NCI-H526 (cell line): Measurements from ENCODE around the gene CHMP2A.

Experiments used
- DNase-seq, 2 experiments: peaks; one replicate each; lab custom pipeline; 2025; lab: John Stamatoyannopoulos, UW

The CHMP2A gene

GRCh38 chr19:58538257-58539168 is 16.4 kb downstream of the CHMP2A start:
- peak; percentile 66 to 89 for DNase-seq

GRCh38 chr19:58536852-58537798 is 17.8 kb downstream of the CHMP2A start:
- no peak for DNase-seq

- no peak for DNase-seq
Observed at GRCh38 chr19:58535857-58536256, 19.0 kb downstream of the CHMP2A start.

GRCh38 chr19:58531034-58531840 is 23.7 kb downstream of the CHMP2A start:
- DNase-seq, result peak; percentile 59 to 70

GRCh38 chr19:58529405-58529804 is 25.5 kb downstream of the CHMP2A start:
- DNase-seq, result no peak

- DNase-seq, result no peak
Observed at GRCh38 chr19:58522709-58523108, 32.2 kb downstream of the CHMP2A start.

- no peak for DNase-seq
Observed at GRCh38 chr19:58521651-58522050, 33.3 kb downstream of the CHMP2A start.

- DNase-seq, result no peak
Observed at GRCh38 chr19:58520257-58520599, 34.7 kb downstream of the CHMP2A start.

GRCh38 chr19:58519355-58520256 is 35.3 kb downstream of the CHMP2A start, which contains the start of gene ZBTB45:
TSS of gene ZBTB45 (minus strand) at chr19:58519810. CDS start at chr19:58517673, 2,137 bp downstream.
- peak; percentile 91 to 97 for DNase-seq

- DNase-seq, result peak; percentile 55 to 88
Observed at GRCh38 chr19:58519087-58519354, 35.9 kb downstream of the CHMP2A start.

GRCh38 chr19:58518256-58519086 is 36.4 kb downstream of the CHMP2A start:
- DNase-seq, result peak in 1 of 2 experiments; percentile 44

GRCh38 chr19:58516964-58517833 is 37.7 kb downstream of the CHMP2A start:
- peak in 1 of 2 experiments; percentile 85 for DNase-seq

GRCh38 chr19:58516246-58516836 is 38.6 kb downstream of the CHMP2A start:
- no peak for DNase-seq

GRCh38 chr19:58515259-58515658 is 39.6 kb downstream of the CHMP2A start:
- DNase-seq, result peak in 1 of 2 experiments; percentile 36

- DNase-seq, result no peak
Observed at GRCh38 chr19:58514564-58515022, 40.3 kb downstream of the CHMP2A start.

GRCh38 chr19:58513694-58514563 is 41.0 kb downstream of the CHMP2A start:
- peak; percentile 83 to 96 for DNase-seq

GRCh38 chr19:58513213-58513693 is 41.7 kb downstream of the CHMP2A start:
- DNase-seq, result no peak
